Caco-2 (cell line): ENCODE results near the gene MAN1C1. TPM values are rescaled to one million over a fixed set of nuclear protein-coding genes. Genes with fewer than 3 reads are reported as not detected.

ENCODE experiments used
- BruUV-seq: library from RNA; stranded (reverse); fragments of 400-500 nt; replicated peaks from 2 replicates; lab custom pipeline; 2021; lab: Mats Ljungman, UMichigan
- CTCF ChIA-PET: fragments of 300-600 bp; sonication (Branson Sonifier 250); formaldehyde crosslinking; loops from one replicate; lab custom pipeline; 2022; ENCODE audit warnings: antibody characterized with exemption; lab: Charles Lee
- POLR2A ChIA-PET: fragments of 300-600 bp; sonication (Branson Sonifier 250); formaldehyde crosslinking; loops from one replicate; lab custom pipeline; 2022; ENCODE audit warnings: antibody characterized with exemption; lab: Charles Lee
- DNase-seq, 2 experiments: peaks; one replicate each; pipeline versions ENCODE4 v3.0.0 to v3.0.0-alpha.2; 2020 to 2022
- H3K27me3 ChIP-seq: replicated peaks from 2 replicates; pipeline ENCODE4 v1.6.0; 2011; ENCODE audit warnings: low read length; ENCODE audit not compliant: control insufficient read depth, insufficient read depth
- H3K36me3 ChIP-seq: 2 replicates; pipeline ENCODE4 v1.5.1; 2011; ENCODE audit warnings: low read length; ENCODE audit not compliant: control insufficient read depth, insufficient read depth
- H3K4me1 ChIP-seq: fragments of 250-450 bp; sonication (Bioruptor Pico); 2 replicates; pipeline ENCODE4 v1.5.1; 2020; ENCODE audit warnings: mild to moderate bottlenecking
- H3K4me3 ChIP-seq: 2 replicates; pipeline ENCODE4 v1.5.1; 2011; ENCODE audit warnings: low read depth, mild to moderate bottlenecking, control low read depth, low read length
- H3K9me3 ChIP-seq: fragments of 250-450 bp; sonication (Bioruptor Pico); 2 replicates; pipeline ENCODE4 v1.5.1; 2020; ENCODE audit warnings: mild to moderate bottlenecking, moderate library complexity
- H3K27ac Mint-ChIP-seq: one replicate; pipeline ENCODE4 v1.8.0; 2022; ENCODE audit warnings: mixed read lengths; ENCODE audit not compliant: unreplicated experiment
- H3K27me3 Mint-ChIP-seq: one replicate; pipeline ENCODE4 v1.8.0; 2022; ENCODE audit warnings: mixed read lengths; ENCODE audit not compliant: insufficient read depth, unreplicated experiment
- H3K36me3 Mint-ChIP-seq: one replicate; pipeline ENCODE4 v1.8.0; 2022; ENCODE audit warnings: mild to moderate bottlenecking, mixed read lengths; ENCODE audit not compliant: insufficient read depth, unreplicated experiment
- H3K4me1 Mint-ChIP-seq: one replicate; pipeline ENCODE4 v1.8.0; 2022; ENCODE audit warnings: low read depth, mixed read lengths; ENCODE audit not compliant: unreplicated experiment
- H3K4me3 Mint-ChIP-seq: one replicate; pipeline ENCODE4 v1.8.0; 2022; ENCODE audit warnings: mild to moderate bottlenecking, moderate library complexity, mixed read lengths; ENCODE audit not compliant: unreplicated experiment
- H3K9me3 Mint-ChIP-seq: one replicate; pipeline ENCODE4 v1.8.0; 2022; ENCODE audit warnings: mixed read lengths; ENCODE audit not compliant: unreplicated experiment
- CTCF ChIP-seq, 2 experiments: fragments of 200-600 bp in 1 of 2; IDR thresholded peaks; 1 replicate in 1 of 2; 2 replicates in 1 of 2; pipeline versions ENCODE4 v1.5.1 to v1.8.0; 2011 to 2022; ENCODE audit warnings: antibody characterized with exemption in 1 of 2, control low read depth in 1 of 2, inconsistent platforms in 1 of 2, low read depth in 1 of 2, low read length in 1 of 2, mild to moderate bottlenecking in 1 of 2, moderate library complexity in 1 of 2; ENCODE audit not compliant: insufficient read depth in 1 of 2, severe bottlenecking in 1 of 2, unreplicated experiment in 1 of 2
- intact Hi-C: fragments of 100-400 bp; cut with micrococcal nuclease; formaldehyde crosslinking; loops from one replicate; pipeline ENCODE4 v1.10.0; 2022; ENCODE audit not compliant: unreplicated experiment
- total RNA-seq: library from RNA; stranded (reverse); gene quantifications from 2 replicates; pipeline ENCODE4 v1.2.3, GENCODE V29; 2022

MAN1C1 gene
- total RNA-seq, 1 experiment from 2014 or later: 2.7 TPM

GRCh38 chr1:25758466-25759070 is 142.0 kb downstream of the MAN1C1 start:
- Mint-ChIP-seq H3K36me3 (no peaks in the 10 kb centered on the region), H3K27me3 (no peaks in the 10 kb centered on the region), H3K4me1 (no peaks in the 10 kb centered on the region), H3K9me3 (no peaks in the 10 kb centered on the region), H3K4me3 (no peak overlapping the region), H3K27ac (no peak overlapping the region)
- DNase-seq: no peak
- H3K36me3 ChIP-seq: no peaks in the 10 kb centered on the region
- POLR2A ChIA-PET: no interaction called here
- BruUV-seq: no TSS peak
- no peaks in the 10 kb centered on the region for H3K4me1 ChIP-seq
- no peaks in the 10 kb centered on the region for H3K27me3 ChIP-seq
- CTCF ChIA-PET: interaction anchor here (0.5 to 1.8 kb wide), 5 partner anchors 22 to 225 kb away, joined by 3 to 6 read pairs (median 3); no protein-coding TSS in a partner anchor
- intact Hi-C loops: loop anchor here (5.0 kb wide), 1 partner anchor 39 kb away; no protein-coding TSS in a partner anchor
- H3K4me3 ChIP-seq: no peak overlapping the region
- no peaks in the 10 kb centered on the region for H3K9me3 ChIP-seq
- peak in 1 of 2 experiments; percentile 26 for TF ChIP-seq CTCF (IDR thresholded peaks at IDR 0.05; ENCODE audit: insufficient read depth in 1 of 2, low read depth in 1 of 2, low read length in 1 of 2, severe bottlenecking in 1 of 2, unreplicated experiment in 1 of 2)

- ChIA-PET CTCF (interaction anchor here (1.8 kb wide), 1 partner anchor 20 kb away, joined by 4 read pairs; no protein-coding TSS in a partner anchor), POLR2A (no interaction called here)
- no peak for TF ChIP-seq CTCF (IDR thresholded peaks at IDR 0.05; ENCODE audit: insufficient read depth in 1 of 2, low read depth in 1 of 2, low read length in 1 of 2, severe bottlenecking in 1 of 2, unreplicated experiment in 1 of 2)
- H3K36me3 ChIP-seq: no peaks in the 10 kb centered on the region
- H3K4me1 ChIP-seq: no peaks in the 10 kb centered on the region
- no peak overlapping the region for H3K4me3 ChIP-seq
- no peaks in the 10 kb centered on the region for H3K27me3 Mint-ChIP-seq
- H3K4me1 Mint-ChIP-seq: no peaks in the 10 kb centered on the region
- no TSS peak for BruUV-seq
- H3K36me3 Mint-ChIP-seq: no peaks in the 10 kb centered on the region
- no peak for DNase-seq
- no peak overlapping the region for H3K27ac Mint-ChIP-seq
- intact Hi-C loops: loop anchor here (5.0 kb wide), 1 partner anchor 283 kb away; no protein-coding TSS in a partner anchor
- no peaks in the 10 kb centered on the region for H3K9me3 Mint-ChIP-seq
- H3K27me3 ChIP-seq: no peaks in the 10 kb centered on the region
- H3K4me3 Mint-ChIP-seq: no peak overlapping the region
- H3K9me3 ChIP-seq: no peaks in the 10 kb centered on the region
These were observed 143.6 kb downstream of the MAN1C1 start for GRCh38 chr1:25760122-25760719.

GRCh38 chr1:25760871-25761270 is 144.3 kb downstream of the MAN1C1 start:
- Mint-ChIP-seq H3K4me3 (no peak overlapping the region), H3K27ac (no peak overlapping the region), H3K36me3 (no peaks in the 10 kb centered on the region), H3K4me1 (no peaks in the 10 kb centered on the region), H3K9me3 (no peaks in the 10 kb centered on the region), H3K27me3 (no peaks in the 10 kb centered on the region)
- BruUV-seq: no TSS peak
- Histone ChIP-seq H3K36me3 (no peaks in the 10 kb centered on the region), H3K27me3 (no peaks in the 10 kb centered on the region), H3K4me1 (no peaks in the 10 kb centered on the region), H3K9me3 (no peaks in the 10 kb centered on the region), H3K4me3 (no peak overlapping the region)
- ChIA-PET CTCF (no interaction called here), POLR2A (no interaction called here)
- intact Hi-C loops: loop anchor here (5.0 kb wide), 1 partner anchor 284 kb away; no protein-coding TSS in a partner anchor
- no peak for DNase-seq
- TF ChIP-seq CTCF (IDR thresholded peaks at IDR 0.05; ENCODE audit: insufficient read depth in 1 of 2, low read depth in 1 of 2, low read length in 1 of 2, severe bottlenecking in 1 of 2, unreplicated experiment in 1 of 2): no peak
